NCI-H2029 (cell line): ENCODE results near the gene EGFR.

Source experiments
- DNase-seq: peaks from one replicate; lab custom pipeline; 2025; lab: John Stamatoyannopoulos, UW

The EGFR gene

DNA sequence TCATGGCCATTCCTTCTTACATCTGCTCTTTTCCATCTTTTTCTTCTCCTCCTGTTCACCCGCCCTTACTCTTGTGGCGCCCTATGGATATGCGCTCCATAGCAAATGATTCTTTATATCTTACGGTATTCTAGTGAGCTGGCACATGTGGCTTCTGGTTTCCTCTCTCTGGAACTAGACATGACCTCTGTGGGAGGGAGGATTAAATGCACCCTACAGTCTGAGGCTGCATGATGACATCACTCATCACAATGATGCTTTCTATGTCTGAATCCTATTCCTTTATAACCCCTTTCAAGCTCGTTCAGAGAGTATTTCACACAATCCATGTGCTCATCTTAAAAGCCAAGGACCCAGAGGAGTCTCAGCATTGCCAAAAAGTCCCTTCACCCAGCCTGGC lies 153.3 kb downstream of the EGFR start:
- DNase-seq, result no peak

DNA sequence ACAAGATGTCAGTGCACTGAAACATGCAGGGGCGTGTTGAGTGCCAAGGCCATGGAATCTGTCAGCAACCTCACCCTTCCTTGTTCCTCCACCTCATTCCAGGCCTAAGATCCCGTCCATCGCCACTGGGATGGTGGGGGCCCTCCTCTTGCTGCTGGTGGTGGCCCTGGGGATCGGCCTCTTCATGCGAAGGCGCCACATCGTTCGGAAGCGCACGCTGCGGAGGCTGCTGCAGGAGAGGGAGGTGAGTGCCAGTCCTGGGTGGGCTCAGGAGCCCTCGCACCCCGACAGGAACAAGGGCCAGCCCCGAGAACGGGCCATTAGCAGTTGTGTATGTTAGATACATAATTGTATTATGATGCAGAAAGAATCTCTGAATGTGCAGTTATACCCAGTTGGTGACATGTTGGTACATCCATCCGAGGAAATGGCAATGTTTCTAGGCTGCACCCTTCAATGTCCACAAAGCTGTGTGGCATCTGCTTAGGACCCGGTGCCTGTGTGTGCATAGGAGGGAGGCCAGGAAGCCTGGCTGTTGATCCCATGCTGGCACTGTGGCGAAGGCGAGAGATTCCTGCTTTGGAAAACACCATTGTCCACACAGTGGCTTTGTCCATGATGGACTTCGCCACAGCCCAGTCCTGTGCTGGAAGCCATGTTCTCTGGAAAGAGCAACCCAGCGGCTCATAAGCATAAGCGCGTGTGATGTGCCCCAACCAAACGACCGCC lies 154.2 kb downstream of the EGFR start:
- DNase-seq, result no peak

DNA sequence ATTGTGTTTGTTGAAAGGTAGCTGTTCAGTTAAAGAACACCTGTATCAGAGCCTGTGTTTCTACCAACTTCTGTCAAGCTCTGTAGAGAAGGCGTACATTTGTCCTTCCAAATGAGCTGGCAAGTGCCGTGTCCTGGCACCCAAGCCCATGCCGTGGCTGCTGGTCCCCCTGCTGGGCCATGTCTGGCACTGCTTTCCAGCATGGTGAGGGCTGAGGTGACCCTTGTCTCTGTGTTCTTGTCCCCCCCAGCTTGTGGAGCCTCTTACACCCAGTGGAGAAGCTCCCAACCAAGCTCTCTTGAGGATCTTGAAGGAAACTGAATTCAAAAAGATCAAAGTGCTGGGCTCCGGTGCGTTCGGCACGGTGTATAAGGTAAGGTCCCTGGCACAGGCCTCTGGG lies 154.9 kb downstream of the EGFR start:
- no peak for DNase-seq

DNA sequence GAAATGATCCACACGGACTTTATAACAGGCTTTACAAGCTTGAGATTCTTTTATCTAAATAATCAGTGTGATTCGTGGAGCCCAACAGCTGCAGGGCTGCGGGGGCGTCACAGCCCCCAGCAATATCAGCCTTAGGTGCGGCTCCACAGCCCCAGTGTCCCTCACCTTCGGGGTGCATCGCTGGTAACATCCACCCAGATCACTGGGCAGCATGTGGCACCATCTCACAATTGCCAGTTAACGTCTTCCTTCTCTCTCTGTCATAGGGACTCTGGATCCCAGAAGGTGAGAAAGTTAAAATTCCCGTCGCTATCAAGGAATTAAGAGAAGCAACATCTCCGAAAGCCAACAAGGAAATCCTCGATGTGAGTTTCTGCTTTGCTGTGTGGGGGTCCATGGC lies 155.6 kb downstream of the EGFR start:
- no peak for DNase-seq

DNA sequence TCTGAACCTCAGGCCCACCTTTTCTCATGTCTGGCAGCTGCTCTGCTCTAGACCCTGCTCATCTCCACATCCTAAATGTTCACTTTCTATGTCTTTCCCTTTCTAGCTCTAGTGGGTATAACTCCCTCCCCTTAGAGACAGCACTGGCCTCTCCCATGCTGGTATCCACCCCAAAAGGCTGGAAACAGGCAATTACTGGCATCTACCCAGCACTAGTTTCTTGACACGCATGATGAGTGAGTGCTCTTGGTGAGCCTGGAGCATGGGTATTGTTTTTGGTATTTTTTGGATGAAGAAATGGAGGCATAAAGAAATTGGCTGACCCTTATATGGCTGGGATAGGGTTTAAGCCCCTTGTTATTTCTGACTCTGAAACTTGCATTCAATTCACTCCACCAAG lies 156.0 kb downstream of the EGFR start:
- DNase-seq, result no peak

DNA sequence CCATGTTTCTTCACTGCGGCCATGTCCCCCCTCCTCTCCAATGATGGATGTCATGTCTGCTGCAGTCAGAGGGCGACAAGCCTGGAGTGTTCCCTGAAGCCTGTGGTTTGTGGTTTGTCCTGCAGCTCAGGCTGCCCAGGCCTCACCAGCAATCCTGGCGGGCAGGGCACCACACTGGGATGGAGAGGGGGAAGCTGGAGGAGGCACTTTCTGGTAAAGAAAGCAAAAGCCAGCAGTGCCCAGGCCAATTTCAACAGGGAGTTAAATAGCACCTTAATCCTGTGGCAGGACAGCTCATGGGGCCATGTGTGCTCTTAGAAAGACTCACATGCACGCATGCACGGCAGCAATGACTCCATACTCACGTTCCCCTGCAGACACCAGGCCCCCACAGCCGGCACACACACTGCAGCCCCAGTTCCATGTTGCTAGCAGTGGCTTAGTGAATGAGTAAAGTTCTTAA lies 158.3 kb downstream of the EGFR start:
- no peak for DNase-seq

DNA sequence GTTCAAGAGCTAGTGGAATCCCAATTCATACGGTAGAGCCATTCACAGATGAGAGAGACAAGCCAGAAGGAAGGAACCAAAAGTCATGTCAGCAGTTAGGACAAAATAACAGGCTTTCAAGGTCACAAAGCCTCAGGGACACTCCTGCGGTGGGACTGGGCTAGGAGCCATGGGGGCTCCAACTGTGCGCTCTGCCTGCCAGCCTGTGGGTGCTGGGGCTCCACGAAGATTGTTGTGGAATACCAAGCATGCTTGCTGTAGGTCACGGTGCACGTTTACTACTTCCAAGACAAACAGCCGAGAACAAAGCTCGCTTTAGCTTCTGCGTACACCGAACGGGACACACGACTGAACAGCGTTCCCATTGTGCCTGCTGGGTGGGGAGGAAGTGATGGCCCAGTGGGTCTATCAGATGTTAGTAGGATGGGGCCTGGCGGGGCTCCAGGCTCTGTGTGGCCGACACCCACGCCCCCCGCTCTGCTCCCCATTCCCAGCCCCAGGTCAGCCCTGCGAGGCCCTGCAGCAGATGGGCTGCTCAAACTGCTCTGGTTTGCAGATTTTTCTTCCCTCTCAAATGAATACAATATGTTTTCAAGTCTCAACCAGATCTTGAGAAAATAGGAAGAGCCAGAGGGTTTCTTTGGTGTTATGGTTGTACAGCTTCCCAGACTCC lies 158.9 kb downstream of the EGFR start:
- DNase-seq, result no peak

DNA sequence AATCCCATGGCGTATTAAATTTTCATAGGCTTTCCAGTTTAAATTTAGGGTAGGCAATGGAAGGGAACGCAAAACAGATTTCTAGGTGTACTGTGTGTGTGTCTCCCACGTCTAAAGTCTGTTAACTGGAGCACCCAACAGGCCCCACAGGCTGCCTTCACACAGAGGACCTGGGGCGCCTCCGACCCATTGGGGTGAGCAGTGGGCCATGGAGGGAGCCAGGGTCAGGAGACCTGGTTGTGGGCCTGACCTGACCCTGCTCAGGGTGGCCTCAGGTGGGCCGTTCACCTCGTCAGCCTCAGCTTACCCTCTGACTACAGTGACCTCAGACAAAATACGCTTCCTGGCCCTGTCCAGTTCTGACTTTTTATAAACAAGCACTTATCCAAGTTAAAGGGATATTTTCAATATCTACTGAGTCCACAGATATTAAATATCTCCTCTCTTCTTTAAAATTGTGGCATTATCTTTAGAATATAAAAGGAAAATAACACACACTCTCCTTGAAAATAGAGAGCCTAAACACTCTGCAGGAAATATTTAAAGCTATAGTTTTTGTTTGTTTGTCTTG lies 159.6 kb downstream of the EGFR start:
- no peak for DNase-seq

DNA sequence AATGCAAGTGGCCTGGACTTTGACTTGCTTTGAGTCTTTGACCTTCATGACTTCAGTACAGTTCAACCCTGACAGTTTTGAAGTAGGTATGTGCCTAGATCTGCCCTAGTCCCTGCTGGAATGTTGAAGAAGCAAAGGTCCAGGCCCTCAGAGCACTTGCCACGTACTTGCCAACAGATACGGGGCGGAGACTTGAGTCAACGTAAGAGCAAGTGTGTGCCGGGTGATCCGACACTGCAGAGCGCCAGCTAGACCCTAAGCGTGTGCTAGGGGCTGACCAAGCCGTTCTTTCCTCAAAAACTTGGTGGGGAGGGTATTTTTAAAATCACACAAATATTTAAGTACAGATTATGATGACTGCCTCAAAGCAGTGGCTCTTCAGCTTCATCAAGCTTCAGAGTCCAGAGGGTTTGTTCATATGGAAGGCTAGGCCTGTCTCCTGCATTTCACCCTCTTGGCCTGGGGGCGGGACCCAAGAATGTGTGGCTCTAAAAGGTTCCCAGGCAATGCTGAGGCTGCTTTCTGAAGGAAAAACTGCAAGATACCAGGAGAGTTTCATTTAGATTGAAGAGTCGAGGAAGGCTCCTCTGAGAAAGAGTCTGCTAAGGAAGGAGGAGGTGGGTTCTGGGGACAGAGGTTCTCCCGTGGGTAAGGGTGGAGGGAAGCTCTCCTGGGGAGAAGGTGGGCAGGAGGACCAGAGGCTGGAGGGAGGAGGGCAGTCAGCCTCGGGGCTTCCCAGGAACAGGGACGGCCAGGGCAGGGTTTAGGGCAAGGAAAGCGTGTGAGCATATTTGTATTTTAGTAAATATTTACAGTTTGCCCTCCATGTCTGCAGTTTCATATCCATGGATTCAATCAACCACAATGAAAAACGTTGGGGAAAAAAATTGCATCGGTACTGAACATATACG lies 160.3 kb downstream of the EGFR start:
- DNase-seq, result no peak

DNA sequence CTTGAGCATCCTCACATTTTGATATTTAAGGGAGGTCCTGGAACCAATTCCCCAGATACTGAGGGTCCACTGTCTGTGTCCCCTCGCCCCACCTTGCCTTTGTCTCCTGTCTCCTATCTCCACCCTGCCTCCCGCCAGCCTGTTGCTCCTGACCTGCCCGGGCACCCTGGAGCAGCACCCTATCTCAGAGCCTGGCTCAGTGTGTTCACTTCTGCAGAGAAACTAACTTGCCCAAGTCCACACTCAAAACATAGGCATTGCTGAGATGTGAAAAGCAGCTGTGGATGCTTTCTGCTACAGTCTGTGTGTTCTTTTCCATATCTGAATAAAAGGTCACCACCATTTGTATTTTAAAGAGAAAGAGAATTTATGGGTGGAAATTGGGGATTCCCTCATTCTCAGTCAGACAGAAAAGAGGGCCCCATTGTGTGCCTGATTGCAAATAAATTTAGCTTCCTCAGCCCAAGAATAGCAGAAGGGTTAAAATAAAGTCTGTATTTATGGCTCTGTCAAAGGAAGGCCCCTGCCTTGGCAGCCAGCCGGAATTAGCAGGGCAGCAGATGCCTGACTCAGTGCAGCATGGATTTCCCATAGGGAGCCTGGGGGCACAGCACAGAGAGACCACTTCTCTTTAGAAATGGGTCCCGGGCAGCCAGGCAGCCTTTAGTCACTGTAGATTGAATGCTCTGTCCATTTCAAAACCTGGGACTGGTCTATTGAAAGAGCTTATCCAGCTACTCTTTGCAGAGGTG lies 161.3 kb downstream of the EGFR start:
- DNase-seq, result no peak

DNA sequence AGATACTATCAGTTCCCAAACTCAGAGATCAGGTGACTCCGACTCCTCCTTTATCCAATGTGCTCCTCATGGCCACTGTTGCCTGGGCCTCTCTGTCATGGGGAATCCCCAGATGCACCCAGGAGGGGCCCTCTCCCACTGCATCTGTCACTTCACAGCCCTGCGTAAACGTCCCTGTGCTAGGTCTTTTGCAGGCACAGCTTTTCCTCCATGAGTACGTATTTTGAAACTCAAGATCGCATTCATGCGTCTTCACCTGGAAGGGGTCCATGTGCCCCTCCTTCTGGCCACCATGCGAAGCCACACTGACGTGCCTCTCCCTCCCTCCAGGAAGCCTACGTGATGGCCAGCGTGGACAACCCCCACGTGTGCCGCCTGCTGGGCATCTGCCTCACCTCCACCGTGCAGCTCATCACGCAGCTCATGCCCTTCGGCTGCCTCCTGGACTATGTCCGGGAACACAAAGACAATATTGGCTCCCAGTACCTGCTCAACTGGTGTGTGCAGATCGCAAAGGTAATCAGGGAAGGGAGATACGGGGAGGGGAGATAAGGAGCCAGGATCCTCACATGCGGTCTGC lies 162.2 kb downstream of the EGFR start:
- no peak for DNase-seq

DNA sequence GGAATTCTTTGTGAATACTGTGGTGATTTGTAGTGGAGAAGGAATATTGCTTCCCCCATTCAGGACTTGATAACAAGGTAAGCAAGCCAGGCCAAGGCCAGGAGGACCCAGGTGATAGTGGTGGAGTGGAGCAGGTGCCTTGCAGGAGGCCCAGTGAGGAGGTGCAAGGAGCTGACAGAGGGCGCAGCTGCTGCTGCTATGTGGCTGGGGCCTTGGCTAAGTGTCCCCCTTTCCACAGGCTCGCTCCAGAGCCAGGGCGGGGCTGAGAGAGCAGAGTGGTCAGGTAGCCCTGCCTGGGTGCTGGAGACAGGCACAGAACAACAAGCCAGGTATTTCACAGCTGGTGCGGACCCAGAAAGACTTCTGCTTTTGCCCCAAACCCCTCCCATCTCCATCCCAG lies 162.9 kb downstream of the EGFR start:
- DNase-seq, result no peak

DNA sequence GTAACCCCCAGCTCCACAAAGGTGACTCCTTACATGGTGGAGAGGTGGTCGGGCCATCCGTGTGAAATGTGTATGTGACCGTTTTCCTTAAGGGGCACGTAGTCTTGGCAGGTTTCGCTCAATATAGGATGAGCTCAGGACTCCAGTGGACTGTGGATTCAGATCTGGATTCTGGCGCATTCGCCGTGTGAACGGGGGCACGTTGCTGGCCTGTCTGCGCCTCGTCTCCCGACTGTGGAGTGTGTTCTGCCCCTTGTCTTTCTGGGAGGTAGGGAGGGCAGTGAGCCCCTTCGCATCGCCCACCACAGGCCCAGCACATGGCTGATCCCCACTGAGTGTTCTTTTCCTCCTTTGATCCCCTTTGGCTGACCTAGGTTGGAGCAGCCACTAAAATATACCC lies 165.1 kb downstream of the EGFR start:
- no peak for DNase-seq

DNA sequence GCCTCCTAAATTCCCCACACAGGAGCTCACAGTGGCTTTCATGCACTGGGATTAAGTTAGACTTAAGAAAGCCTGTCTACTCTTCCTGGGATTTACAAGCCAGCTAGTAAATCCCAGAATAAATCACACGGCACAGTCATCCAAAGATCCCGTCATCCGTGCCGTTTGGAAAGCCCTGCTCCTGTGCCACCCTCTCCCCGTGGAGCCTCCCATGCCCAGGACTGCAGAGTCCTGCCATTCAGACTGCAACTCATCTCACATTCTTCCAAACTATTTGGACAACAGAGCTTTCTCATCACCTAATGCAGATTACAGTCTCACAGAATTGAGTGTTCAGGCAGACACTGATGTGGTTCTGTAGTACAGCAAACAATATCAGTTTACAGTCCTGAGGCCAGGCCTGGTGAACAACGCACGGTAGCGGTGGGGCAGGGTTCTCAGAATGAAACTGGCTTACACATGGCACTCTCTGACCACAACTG lies 166.5 kb downstream of the EGFR start:
- no peak for DNase-seq

DNA sequence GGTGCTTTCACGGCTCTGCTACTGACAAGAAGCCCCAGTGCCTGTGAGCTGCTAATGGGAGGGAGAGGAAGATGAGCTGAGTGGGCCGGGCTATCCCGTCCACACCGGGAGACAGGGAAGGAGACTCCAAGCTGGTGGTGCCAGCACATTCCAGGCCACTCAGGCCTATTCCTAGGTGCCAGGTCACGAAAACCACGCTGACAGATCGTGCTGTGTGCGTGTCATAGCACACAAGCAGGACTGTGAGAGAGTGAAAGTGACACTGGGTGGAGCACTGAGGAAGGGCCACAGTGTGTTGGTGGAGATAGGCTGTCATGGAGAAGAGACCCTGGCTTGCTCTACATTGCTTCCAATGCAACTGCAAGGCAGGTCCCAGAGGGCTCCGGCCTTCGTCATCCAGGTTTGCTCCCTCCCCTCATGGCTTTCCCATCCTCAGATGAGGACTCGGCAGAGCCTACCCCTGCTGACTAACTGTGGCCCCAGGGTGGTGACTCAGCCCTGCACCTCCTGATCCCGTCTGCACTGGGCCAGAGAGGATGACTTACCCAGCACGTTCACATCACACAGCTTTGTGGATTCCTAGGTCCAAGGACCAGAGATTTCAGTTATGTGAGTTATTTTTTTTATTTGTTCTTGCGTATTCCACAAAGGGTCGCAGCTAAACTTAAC lies 167.3 kb downstream of the EGFR start:
- DNase-seq, result no peak

DNA sequence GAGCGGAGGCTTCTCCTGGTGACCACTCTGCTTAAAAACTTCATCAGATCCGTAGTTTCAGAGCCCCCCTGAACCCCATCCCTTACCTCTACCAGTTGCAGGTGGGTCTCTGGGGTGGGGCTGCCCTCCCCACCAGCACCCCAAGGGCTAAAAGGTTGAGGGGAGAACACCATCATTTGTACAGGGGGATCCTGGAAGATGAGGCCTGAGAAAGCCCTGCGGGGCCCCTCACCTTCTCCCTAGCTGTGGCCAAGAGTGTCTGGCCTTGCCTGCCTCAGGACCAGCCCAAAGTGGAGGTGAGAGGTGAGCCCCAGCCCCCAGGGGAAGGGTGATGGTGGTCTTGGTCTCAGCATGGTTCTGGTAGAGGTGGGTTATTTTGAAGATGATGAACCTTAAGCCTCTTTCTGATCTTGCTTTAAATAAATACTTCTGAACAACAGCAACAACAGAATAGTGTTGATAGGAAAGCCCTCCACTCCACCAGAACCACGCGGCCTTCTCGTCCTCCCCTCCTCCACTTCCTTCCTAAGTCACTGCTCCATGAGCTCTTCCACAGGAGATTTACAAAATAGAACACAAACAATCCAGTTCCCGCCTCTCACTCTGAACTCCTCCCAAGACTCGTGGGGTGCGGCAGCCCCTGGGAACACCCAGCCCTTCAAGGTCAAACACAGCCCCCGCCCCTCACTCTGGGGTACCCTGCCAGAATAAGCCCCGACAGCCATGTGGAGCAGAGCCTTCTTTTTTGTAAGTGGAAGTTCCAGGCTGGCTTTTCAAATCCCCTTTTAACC lies 169.1 kb downstream of the EGFR start:
- no peak for DNase-seq

DNA sequence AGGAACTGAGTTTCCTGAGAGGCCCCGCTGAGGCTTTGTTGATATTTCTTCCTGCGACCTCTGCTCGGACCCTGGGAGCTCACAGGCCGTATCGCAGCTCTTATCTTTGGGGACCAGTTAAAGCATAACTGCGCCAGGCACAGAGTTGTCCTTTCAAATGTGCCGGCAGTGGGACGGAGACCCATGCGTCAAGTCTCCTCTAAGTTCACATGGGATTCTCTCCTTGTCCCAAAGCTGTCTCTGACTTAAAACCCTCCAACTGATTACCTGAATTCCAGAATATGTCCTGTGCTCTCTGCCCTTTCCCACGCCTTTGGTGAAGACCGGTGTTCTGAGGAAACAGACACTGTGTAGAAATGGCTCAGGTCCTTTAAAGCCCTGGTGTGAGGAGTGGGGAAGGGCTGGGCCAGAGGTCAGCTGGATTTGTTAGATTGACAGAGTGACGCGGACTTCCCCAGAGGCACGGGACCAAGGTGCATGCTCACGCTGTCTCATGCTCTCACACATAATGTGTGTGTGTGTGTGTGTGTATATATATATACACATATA lies 169.8 kb downstream of the EGFR start:
- no peak for DNase-seq

DNA sequence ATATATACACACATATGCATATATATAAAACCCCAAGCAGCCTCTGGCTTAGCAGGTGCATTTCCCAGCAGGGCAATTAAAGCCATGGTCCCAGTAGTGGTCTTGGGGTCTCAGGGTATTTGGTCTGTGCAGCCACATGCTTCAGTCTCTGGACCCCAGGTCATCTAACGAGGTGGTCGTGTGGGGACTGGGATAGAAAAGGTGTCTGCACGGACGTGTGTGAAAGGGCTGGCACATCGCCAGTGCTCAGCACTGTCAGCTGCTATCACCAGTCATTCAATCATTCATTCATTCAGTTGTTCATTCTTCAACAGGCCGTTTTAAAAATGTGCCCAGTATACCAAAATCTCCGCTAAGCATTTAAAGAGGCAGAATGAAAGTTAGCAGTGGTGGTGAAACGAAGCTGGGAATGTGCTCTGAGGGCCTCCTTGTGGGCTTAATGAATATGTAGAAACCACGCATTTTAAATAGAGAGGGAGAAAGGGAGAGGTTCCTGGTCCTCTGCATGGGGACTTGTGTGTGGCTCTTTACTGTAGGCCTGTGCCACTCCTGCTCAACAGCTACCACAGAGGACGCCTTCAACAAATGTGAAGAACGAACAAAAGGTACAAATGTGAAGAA lies 170.4 kb downstream of the EGFR start:
- no peak for DNase-seq

DNA sequence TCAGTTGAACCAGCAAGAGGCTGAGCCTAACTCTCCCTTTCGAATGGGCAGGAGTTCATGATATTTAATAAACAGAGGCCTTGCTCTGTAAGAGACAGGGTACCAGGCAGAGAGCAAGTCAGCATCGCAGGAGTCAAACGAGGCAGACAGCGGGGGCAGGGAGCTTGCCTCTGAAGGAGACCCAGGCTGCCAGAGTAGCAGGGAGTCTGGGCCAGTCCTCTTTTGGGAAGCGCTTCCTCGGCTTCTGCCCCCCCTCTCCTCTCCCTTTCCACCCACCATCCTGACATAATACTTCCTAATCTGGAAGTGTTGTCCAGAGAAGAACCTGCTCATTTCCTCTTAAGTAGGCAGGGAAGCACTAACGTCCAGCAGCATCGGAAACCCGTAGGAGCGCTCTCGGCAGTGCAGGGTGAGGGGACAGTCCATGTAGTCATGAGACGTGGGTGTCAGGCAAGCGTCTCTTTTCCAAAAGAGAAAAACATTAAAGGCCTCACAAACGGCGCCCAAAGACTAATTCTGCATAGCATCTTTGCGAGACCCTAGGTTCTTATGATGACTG lies 171.1 kb downstream of the EGFR start:
- no peak for DNase-seq
